HG03378 (cell line): ENCODE data around the gene PRR27.

Experiments
- ATAC-seq: cut with Tn5 transposase; IDR thresholded peaks from one replicate; pipeline ENCODE4 v1.9.1; 2021; ENCODE audit warnings: mild to moderate bottlenecking, moderate library complexity; ENCODE audit not compliant: unreplicated experiment

PRR27 gene

GRCh38 chr4:70153937-70154336 lies at the start of gene PRR27:
Gene PRR27 (plus strand): TSS chr4:70154237. CDS start chr4:70154376, 139 bp downstream.
- no peak for ATAC-seq

DNA sequence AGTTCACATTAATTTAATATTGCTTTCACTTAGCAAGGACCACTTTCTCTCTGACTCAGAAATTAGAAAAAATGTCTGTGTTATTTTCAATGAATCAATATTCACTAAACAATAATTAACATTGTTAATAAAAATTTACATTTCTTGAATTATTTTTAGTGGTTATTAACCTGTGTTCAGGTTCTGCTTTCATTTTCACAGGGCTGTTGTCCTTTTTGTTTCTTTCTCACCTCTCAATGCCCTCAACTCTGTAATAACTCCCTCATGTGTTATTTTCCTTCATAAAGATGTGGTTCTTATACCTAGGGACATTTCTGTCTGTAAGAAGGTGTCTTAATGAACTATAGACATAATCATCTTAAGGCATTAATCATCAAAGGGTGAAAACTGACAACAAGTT lies 43.1 kb upstream of the PRR27 start:
- no peak for ATAC-seq

DNA sequence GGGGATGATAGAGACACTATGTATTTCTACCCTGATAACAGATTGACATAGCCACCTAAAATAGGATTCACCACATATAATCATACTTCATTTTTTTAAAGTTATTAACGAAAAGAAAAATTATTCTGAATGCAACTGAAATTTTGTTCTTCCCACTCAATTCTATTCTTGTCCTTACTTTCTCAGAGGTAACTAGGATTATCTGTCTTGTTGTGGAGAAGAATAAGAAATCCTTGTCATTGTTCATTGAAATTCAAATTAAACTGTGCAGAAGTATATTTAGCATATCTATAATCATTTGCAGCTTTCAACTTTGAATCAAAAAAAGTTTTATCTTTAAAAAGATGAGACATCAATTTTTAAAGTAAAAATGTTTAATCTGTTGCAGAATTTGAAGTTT lies 40.4 kb upstream of the PRR27 start:
- no peak for ATAC-seq

- no peak for ATAC-seq
Observed at GRCh38 chr4:70114096-70114495, 39.9 kb upstream of the PRR27 start.

DNA sequence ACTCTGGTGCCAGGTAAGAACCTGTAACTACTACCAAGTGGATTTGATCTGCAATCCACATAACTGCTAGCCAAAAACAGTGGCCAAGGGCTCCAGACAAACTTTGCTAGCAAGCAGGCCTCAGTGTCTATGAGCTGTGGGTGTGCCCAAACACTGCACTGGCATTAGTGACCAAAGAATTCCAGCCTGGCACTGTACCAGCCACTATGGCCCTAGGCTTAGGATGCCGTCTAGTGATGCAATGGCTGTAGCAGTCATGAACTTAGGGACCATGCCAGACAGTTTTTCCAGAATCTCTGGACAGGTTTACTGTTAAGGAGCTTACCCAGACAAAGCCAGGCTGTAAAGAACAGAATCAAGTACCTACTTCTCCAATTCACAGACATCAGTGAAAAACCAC lies 33.7 kb upstream of the PRR27 start:
- ATAC-seq, result no peak

- ATAC-seq, result no peak
Observed at GRCh38 chr4:70133473-70133872, 20.6 kb upstream of the PRR27 start.

- no peak for ATAC-seq
Observed at GRCh38 chr4:70138751-70139150, 15.3 kb upstream of the PRR27 start.

- no peak for ATAC-seq
Observed at GRCh38 chr4:70151271-70151670, 2.8 kb upstream of the PRR27 start.

DNA sequence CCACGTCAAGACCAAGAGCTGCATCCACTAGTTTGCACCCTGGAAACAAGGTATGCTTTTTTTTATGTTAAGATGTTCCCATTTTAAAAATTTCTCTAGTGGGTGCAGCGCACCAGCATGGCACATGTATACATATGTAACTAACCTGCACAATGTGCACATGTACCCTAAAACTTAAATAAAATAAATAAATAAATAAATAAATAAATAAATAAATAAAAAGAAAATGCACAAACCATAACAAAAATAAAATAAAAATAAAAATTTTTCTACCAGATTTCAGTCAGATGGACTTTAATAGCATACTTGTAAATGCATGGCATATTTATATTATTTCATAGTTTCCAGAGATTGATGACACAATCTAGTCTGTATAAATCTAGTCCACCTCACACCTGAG lies 1.9 kb upstream of the PRR27 start:
- ATAC-seq, result no peak

- ATAC-seq, result no peak
Observed at GRCh38 chr4:70158576-70158975, 4.5 kb downstream of the PRR27 start.

DNA sequence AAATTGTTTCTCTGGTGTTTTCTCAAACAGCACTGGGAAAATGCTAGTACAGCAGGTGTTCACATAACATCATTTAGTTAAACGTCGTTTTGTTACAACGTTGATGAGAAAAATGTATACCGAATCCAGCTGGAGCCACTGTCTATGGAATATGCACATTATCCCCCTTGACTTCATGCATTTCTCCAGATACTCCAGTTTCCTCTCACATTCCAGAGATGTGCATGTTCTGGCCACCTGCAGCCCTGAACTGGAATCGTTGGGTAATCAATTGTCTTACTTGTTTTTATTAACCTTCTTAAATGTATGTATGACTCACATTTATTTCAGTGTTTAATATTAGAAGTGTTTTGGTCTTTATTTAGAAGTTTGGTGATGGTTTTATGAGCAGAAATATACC lies 23.1 kb downstream of the PRR27 start:
- ATAC-seq, result no peak

DNA sequence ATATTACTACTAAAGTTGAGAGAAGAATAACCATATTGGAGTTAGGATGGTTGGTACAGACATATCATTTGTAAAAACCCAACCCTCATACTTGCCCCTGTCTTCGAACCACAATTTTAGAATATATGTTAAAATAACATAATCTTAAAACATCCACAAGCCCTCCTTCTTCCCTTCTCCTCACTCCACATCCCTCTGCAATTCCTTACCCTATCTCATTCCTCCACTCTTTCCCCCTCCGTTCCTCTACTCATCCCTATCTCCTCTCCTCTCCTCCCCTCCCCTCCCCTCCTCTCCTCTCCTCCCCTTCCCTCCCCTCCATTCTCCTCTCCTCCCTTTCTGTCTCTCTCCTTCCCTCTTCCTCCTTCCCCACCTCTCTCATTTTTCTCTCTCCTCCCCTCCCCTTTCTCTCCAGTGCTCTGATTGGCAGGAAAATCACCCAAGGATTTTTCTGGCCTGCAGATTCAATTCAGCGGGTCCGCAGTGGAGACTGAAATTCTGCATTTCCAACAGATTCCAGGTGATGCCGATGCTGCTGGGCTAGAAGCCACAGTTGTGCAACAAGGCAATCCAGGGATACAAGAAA lies 24.1 kb downstream of the PRR27 start:
- no peak for ATAC-seq

DNA sequence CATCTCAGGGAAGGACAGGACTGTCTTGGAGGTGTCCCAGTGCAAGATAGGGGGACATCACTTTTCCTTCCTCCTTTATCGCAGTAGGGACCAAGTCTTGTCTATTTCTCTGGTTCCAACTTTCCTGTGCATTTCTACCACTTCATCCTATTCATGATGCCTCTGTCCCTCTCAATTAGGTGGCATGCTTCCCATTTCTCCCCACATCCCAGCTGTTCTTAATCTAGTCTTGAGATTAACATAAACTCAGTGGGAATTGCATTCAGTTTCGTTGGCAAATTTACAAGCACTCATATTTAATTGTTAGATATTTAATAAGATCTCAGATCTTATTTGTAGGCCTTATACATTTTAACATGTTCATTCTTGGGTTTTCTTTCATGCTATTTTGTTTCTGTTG lies 25.8 kb downstream of the PRR27 start:
- no peak for ATAC-seq

- no peak for ATAC-seq
Observed at GRCh38 chr4:70181864-70182263, 27.8 kb downstream of the PRR27 start.

DNA sequence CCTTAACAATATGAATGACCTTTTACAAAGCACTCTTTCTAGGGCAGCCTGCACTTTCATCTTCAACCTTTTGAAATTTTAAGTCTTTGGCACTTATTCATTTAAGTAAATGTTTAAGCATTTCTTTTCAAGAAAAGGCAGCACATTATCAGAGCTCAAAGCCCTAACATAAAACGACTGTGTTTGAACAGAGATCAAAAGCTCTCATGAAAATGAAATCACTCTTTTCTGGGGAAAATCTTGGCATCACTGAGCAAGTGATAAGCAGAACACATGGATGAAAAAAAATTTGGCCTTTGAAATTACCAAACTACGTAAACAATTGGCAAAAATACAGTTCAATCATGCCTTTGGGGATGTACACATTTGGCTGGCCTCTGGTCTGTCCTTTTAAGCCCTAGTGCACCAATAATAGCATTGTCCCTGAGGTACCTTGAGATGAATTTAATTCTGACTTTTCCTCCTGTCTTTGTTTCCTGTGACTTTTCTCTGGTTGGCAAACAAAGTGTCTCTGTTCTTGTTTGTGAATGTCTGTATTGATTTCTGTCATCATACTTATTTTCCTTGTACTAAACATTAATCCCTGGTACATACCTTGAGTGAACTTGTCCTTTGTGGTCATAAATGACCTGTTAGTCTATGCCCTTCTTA lies 28.6 kb downstream of the PRR27 start:
- no peak for ATAC-seq

DNA sequence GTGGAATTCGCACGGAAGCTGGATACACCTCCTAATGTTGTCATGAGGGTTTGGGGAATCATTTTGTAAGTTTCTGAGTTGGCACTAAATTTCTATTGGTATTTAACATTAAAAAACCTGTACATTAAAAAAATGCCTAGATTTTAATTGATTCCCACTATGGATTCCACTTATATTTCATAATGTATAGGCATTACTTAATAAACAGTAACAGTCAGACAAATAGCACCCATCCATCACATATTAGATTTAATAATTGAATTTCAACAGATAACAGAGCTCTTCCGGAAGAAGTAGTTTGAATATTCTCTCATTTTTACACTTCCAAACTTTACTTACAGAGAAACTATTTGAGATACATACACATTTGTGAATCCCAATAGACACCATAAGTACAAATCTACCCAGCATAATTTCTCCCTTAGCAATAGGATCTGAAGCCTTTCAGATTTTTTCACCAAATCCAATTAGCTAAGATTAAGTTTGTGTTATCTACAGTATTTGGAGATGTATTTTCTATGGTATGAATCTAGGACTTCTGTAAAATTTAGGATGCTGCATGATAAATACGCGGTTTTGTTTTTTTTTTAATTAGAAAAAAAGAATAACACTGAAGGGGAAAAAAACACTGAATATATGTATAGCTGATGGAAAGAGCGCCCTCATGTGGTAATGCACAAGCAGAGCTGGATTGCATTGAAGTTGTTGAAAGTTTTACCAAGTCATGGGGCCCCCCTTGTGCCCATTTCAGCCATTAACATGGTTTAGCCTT lies 29.3 kb downstream of the PRR27 start:
- peak; percentile 87 for ATAC-seq

DNA sequence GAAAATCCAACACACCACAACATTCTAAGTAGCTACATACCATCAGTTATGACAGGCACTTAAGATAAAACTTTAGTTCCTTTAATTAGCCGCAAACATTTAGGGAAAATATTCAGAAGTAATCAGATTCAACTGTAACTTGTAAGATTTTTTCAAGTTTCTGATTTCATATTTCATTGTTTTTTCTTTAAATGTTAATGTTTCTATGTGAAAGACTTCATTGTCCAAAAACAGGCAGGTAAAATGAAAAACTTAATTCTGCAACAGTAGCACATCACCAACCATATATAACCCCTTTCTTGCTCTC lies 29.9 kb downstream of the PRR27 start:
- no peak for ATAC-seq

DNA sequence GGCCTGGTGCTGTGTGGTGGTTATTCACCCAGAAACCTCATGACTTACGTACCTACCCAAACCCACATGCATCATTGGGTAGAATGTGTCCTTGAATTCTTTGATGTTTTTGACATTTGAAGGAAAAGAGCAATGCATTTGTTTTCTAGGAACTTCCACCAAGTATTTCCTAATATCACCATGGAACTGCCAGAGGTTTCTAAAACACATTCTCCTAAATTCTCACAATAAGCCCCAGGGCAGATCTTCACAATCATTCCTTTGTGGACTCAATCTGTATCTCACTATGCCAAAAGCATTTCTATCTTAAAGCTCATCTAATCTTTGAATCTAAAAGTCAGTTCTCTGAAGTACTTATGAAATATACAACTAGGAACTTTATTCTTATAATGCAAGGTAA lies 33.2 kb downstream of the PRR27 start:
- ATAC-seq, result no peak

DNA sequence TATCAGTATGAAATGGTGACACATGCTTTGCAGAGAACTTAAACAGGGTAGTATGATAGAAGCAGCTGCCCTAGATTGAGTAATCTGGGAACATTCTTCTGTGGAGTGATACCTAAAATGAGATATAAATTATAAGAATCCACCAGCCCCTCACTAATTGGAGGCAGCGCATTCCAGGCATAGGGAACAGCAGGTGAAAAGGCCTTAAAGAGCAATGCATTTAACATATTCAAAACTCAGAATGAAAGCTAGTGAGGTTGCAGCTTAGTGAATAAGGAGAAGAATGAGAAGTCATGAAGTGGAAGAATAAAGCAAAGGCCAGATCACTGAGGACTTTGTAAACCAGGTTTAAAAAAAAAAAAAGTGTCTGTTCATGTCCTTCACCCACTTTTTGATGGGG lies 36.5 kb downstream of the PRR27 start:
- ATAC-seq, result no peak

- no peak for ATAC-seq
Observed at GRCh38 chr4:70191647-70192046, 37.6 kb downstream of the PRR27 start.

- ATAC-seq, result no peak
Observed at GRCh38 chr4:70192895-70193294, 38.9 kb downstream of the PRR27 start.

GRCh38 chr4:70195425-70195824 lies 41.4 kb downstream of the PRR27 start, which contains the start of gene ODAM:
Gene ODAM (plus strand): TSS chr4:70195725. CDS start chr4:70196544, 819 bp downstream.
- no peak for ATAC-seq
